GM18861 (cell line): ENCODE measurements around the gene TPPP2.
"Not testable (repeated sequence)": the region's sequence is repeated elsewhere in the genome, so short reads cannot be mapped to it uniquely, and the experiment has no call there.

ENCODE experiments used
- ATAC-seq: cut with Tn5 transposase; IDR thresholded peaks from one replicate; pipeline ENCODE4 v1.9.1; 2021; ENCODE audit not compliant: unreplicated experiment

Gene TPPP2

DNA sequence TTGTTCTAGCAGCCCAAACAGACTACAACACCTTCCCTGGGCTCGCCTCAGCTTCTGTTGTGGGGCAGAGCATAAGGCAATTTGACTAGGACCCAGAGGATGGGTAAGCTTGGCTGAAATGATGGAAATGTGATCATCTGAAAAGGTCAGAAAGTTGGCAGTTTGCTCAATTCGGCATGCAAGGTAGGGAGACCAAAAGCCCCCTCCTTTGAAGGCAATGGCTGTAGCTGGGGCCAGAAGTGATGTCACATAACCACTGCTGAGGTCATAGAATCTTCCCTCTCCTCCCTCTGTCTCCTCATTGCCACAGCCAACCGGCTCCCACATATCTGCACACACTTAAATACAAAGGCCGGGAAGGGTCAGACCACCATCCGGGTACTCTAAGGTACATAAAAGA is at the start of gene TPPP2:
TPPP2 (plus strand) TSS at position 301 of the 400 bp plus-strand sequence. CDS start 365 bp downstream, outside the sequence.
- ATAC-seq: no peak

DNA sequence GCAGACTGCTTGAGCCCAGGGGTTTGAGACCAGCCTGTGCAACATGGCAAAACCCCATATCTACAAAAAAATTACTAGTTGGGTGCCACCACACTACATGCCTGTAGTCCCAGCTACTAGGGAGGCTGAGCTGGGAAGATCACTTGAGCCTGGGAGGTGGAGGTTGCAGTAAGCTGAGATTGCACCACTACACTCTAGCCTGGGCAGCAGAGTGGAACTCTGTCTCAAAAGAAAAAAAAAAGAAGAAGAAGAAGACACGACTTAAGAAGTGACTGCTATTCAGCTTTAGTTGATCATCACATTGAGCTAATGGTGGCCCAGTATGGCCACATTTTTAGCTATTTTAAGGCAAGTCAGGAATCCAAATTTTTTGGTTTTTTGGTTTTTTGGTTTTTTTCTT is 49.1 kb upstream of the TPPP2 start:
- no peak for ATAC-seq

DNA sequence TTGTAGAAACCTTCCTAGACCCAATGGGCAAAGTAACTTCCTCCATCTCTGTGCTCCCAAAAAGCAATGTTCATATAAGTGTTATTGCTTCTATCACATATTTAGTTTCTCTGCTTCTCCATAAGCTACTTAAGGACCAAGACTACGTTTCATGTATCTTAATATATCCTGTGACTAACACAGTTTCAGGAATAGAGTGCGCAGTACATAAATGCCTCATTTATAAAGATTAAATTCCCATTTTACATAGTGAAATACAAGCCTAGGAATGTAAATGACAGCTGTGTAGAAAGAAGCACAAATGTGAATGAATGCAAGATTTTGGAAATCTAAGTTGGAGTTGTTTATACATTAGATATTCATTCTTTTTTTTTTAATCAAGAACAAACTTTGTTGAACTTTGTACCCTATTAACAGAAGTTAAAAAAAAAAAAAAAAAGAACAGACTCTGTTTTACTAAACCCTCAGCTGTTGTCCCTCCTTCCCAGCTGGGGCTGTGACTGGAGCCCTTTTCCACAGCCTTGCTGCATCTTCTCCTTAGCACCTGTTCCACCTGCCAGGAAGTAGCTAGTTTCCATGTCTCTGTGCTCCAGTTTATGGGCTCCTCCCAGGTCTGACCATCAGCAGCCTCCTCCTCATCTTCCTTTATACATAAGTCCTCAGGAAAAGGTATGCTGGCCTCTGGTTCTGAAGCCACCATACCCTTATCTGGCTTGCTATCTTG is 47.2 kb upstream of the TPPP2 start:
- no peak for ATAC-seq

DNA sequence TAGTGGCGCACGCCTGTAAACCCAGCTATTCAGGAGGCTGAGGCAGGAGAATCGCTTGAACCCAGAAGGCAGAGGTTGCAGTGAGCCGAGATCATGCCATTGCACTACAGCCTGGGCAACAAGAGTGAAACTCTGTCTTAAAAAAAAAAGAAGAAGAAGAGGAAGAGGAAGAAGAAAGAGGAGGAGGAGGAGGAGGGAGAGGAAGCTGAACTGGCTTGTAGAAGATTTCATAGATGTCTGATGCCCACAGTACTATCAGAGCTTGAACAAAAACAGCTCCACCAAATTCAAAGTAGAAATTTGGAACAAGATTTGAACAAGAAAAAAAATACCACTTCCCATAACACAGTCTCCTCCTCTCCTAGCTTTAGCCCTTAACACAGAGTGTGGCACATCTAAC is 44.4 kb upstream of the TPPP2 start:
- not testable (repeated sequence) for ATAC-seq

DNA sequence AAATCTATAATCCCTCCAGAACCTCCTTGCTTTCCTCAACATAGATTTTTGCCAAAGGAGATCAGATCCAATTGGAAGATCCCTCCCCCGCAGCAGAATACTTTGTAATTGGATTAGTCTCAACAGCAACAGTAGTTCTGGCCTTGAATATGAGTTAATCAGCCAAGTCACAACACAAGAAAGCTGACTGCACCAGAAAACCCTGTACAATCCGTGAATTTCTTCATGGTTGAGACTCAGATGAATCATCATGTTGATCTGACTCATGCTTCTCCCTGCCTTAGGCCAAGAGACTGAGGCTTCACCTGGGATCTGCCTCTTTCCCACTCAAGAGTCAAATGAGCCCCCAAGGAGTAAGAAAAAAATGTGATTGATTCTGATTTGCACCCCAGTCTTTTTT is 43.2 kb upstream of the TPPP2 start:
- ATAC-seq: no peak

DNA sequence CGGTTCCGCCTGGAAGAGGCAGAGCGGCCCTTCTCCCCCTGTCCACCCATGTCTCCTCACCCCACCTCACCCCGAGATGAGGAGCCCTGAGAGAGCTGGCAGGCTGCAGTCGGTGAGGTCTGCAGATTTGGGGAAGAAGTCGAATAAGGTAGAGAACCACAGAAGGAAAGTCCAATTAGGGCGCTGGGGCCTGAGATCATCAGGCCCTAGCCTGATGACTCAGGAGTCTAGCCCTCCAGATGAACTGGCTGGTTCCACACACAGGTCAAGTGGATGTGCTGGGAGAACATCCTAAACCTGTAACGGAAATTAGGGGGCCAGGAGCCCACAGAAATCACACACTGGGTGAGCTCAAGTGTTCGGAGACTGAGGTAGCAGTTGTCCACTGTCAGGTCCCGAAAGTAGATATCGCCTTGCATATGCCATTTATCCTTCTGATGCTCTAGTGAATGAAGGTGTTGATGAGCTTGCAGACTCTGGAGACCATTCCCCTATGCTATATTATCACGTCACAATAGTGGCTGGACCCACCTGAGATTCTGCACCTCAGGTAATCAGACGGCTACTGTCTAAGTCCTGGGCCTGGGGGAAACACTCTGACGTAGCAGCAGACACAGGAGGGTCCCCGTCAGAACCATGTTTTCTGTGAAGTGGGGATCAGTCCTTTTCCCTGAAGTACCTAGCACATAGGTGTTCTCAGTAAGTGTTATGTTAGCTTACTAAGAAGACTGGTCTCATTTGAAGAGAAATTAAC is 41.1 kb upstream of the TPPP2 start:
- no peak for ATAC-seq

DNA sequence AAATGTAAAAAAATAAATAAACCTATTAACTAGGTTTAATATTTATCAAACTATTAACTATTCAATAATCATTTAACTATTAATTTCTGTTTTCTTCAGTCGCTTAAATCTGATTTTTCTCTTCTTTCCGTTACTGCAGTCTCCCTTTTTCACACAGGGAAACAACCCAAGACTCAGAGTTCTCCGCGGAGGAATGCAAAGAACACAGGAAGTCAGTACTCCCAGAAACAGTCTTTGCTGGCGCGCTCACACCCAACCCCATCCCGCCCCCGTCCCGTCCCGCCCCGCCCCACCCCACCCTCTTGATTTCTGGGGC is 40.6 kb upstream of the TPPP2 start:
- no peak for ATAC-seq

DNA sequence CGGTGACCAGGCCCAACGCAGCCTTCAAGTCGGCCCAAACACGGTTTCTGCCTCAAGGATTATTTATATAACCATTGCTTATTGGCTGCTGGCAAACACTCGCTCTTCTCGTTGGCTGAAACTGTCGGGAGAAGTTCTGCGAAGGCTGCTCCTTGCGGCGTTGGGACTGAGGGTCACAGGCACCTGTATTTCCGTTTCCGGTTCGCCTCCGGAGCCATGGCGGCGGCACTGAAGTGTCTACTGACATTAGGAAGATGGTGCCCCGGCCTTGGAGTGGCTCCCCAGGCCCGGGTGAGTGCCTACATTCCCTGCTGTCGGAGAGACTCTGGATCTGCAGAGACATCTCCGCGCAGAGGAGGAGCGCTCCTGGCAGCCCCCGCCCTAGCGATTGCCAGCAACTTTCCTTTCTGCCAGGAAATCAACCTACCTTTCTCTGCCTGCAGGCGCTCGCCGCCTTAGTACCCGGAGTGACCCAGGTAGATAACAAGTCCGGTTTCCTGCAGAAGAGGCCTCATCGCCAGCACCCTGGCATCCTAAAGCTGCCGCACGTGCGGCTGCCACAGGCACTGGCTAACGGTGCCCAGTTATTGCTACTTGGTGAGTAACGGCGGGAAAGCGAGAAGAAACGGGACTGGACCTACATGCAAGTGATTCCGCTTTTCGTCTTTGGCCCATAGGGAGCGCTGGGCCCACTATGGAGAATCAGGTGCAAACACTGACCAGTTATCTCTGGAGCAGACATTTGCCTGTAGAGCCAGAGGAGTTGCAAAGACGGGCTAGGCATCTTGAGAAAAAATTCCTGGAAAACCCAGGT is 40.0 kb upstream of the TPPP2 start, which contains the start of gene METTL17:
METTL17 (plus strand) TSS at position 194 of the 814 bp plus-strand sequence; CDS start at position 217, 23 bp downstream.
- peak; percentile 94 for ATAC-seq

DNA sequence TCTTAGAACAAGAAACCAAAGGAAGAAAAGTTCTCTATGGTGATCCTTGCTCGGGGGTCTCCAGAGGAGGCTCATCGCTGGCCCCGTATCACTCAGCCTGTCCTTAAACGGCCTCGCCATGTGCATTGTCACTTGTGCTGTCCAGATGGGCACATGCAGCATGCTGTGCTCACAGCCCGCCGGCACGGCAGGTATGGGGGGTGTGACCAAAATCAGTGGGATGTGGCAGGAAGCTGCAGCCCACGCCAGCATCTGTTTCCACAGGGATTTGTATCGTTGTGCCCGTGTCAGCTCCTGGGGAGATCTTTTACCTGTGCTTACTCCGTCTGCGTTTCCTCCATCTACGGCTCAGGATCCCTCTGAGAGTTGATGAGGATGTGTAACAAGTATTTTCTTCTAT is 33.5 kb upstream of the TPPP2 start:
- no peak for ATAC-seq

DNA sequence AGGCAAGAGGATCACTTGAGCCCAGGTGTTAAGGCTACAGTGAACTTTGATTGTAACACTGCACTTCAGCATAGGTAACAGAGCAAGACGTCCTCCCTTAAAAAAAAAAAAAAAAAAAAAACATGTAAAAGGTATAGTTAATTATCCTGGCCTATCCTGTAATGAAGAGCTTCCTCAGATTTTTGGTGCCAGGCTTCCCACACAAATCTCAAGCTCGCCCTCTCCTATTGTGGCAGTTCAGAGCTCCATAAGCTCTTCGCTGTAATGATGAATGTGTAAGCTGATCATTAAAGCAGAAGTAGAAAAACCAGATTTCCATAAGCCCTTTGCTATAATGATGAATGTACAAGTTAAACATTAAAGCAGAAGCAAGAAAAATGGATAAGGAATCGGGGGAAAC is 32.9 kb upstream of the TPPP2 start:
- ATAC-seq: no peak

DNA sequence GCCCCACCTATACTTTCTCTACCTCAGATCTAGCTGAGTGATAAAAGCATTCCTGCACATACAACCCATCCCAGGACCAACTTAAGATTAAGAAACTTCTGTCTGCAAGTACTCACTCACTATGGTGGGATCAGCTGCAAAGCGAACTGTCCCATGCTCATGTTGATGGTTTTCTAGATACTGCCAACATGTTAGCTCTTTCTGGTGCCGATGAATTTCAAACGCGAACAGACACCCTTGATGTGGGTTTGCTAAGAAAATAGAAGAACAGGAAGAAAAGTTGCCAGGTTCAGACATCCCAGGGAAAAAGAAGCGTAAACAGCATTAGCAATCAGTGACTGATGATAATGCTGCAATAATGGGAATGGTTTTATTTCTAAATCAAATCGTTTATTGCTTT is 32.5 kb upstream of the TPPP2 start:
- ATAC-seq: no peak

DNA sequence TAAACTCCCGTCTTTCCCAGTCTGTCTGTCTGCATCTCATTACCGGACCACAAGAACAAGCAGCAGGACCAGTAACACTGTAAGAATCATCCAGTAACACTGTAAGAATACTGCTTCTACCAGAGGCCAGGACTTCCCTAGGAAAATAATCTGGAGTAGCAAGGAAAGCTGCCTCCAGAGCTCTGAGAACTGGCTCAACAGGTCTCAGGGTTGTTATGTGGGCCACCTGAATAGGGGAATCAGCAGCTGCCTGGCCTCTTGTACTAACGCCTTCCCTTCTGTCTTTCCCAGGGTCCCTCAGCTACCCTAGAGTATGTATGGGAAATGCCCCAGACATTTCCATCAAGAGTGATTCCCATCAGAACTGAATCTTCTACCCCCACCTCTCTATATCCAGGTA is 31.9 kb upstream of the TPPP2 start:
- no peak for ATAC-seq

DNA sequence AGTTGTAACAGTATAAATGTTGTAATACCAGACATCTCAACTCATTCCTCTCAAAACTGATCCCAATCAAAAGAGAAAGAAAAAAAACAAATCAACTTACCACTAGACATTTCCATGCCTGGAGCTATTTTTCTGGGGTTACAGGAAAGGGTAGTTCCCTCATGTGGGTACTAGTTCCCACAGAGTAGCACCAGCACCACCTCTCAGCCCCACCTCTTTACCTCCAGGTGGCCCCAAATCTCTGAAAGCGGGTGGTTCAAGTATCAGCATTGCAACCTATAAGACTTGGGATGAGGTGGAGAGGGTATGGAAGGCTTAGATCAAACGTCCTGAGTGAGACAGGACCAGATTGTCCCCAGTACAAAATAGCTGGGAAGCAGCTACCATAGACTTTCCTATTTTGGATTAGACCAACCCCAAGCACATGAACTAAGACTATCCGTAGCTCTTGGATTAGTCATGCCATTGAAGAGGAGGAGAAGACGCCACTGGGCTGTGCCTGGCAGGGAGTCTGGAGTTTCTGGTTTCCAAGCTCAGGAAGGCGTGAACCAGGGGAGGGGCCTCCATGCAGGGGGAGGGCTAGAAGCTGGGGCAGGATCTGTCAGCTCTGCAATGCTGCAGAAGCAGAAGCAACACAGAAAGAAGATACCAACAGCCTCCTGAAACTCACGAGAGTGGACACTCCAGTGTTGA is 31.2 kb upstream of the TPPP2 start, which contains the start of gene SLC39A2:
SLC39A2 (plus strand) TSS at position 620 of the 693 bp plus-strand sequence. CDS start 154 bp downstream, outside the sequence.
- no peak for ATAC-seq

DNA sequence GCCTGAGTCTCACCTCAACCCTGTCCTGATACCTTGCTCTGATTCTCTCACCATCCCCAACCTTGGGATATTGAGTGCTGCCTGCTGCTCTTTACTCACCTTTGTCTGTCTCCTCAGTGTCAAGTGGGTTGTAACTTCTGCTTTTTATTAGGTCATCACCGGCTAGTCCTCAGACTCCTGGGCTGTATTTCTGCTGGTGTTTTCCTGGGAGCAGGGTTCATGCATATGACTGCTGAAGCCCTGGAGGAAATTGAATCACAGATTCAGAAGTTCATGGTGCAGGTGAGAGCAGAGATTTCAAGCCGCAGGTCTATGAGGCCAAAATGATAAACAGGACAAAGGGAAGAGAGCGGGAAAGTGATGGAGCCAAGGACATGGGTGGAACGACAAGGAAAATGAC is 30.4 kb upstream of the TPPP2 start:
- ATAC-seq: no peak

DNA sequence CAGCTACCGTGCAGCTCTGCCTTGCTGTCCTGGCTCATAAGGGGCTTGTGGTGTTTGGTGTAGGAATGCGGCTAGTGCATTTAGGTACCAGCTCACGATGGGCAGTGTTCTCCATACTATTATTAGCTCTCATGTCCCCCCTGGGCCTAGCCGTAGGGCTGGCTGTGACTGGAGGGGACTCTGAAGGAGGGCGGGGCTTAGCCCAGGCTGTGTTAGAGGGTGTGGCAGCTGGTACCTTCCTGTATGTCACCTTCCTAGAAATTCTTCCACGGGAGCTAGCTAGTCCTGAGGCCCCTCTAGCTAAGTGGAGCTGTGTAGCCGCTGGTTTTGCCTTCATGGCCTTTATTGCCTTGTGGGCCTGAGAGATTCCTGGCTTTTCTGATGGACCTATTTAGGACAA is 28.8 kb upstream of the TPPP2 start:
- no peak for ATAC-seq

DNA sequence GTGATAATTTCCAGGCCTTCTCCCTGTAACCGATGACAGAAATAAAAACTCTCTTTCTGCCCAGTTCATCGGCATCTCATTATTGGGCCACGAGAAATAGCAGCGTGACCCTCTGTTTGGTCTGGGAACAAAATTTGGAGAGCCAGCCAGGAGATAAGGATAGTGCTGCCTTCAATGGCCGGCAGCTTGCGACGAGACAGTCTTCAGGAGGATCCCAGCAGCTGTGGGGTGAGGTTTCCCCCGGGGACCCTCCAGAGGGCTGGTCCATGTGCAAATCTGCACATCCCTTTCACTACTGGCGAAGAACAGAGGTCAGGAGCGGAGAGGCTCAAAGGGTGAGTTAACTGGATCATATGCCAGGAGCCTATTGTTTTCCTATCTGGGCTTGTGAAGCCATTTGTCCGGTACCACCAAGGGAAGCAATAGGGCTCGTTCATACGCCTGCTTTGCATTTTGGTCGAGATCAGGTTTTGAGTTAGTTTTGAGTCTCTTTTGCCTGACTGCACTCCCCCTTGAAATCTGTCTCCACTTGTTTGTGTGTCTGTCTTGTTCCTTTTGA is 26.1 kb upstream of the TPPP2 start:
- no peak for ATAC-seq

DNA sequence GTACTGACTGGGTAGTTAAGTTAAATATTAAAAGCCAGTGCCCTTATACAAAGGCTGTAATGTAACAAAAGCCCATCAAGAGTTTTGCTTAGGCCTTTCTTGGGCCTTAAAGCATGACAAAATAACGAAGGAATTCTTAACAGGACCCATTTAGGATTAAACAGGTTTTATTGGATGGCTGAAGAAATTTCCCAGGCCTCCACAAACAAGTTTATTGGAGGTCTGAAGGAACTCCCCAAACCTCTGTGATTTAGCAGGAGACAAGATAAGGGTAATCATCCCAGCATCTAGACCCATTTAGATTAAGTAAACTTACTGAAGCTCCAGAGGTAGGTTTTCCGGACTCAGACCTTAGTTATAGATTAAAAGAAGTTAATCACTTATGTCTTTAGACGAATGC is 20.3 kb upstream of the TPPP2 start:
- not testable (repeated sequence) for ATAC-seq

DNA sequence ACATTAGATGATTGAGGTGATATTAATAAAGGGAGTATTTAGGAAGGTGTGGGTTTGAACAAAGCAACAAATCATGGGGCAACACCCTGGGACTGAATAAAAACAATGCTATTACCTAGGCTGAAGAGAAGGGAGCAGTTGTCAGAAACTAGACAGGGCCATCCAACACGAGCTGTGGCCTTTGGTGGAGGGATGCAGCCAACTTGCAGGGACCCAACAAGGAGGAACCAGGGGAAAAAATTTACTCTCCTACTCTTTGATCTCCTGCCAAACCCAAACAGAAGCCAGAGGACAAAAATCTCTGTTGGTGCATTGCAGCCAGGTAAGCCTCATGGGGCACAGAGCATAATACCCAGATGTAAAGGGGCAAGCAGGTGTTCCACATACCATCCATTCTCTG is 18.9 kb upstream of the TPPP2 start:
- ATAC-seq: no peak

DNA sequence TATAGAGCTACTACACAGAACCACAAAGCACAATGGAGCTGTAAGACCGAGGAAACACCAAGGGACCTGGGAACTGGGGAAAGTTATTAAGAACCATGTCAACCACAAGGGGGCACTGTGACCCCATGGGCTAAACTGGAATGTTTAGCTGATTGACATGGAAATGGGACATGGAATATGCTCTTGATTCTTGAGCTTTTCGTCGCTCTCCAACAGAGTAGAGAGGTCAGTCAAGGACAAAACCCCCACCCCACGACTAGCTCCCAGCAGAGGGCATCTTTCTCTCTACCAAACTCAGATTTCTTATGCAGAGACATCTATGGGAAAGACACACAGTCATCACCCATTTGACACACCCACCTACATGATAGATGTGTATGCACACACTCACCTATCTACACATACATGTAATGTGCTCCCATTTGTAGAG is 15.2 kb upstream of the TPPP2 start:
- no peak for ATAC-seq

DNA sequence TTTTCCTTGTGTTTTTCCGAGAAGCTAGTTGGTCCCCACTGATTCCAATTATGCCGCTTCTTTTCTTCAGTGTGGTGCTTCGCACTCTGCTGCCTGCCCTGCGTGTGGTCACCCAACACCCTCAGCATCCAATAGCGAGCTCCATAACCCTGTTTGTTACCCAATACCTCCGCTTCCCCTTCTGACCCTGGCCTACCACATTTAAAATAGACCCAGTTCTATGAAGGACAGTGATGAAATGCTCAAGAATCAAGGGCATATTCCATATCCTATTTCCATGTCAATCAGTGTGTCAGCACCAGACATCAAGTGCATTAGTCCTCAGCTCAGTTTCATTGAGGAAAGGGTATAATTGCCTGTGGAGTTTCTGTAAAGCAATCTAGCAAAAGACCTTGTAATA is 14.7 kb upstream of the TPPP2 start:
- no peak for ATAC-seq
